CD4-positive, alpha-beta T cell treated with Interleukin-21 for 1 hour (primary cell): ENCODE measurements around the gene RSBN1L.
"Not testable (repeated sequence)": the region's sequence is repeated elsewhere in the genome, so short reads cannot be mapped to it uniquely, and the experiment has no call there.

Experiments
- DNase-seq: peaks from one replicate; pipeline ENCODE4 v3.0.0-alpha.2; 2020

Gene RSBN1L

GRCh38 chr7:77778535-77778934 is 82.3 kb downstream of the RSBN1L start:
- no peak for DNase-seq

GRCh38 chr7:77782383-77782782 is 86.1 kb downstream of the RSBN1L start:
- no peak for DNase-seq

- no peak for DNase-seq
Measured at GRCh38 chr7:77783111-77783510, 86.9 kb downstream of the RSBN1L start.

GRCh38 chr7:77783545-77783944 is 87.3 kb downstream of the RSBN1L start:
- DNase-seq = no peak

GRCh38 chr7:77784426-77784825 is 88.2 kb downstream of the RSBN1L start:
- not testable (repeated sequence) for DNase-seq

GRCh38 chr7:77786018-77786417 is 89.8 kb downstream of the RSBN1L start:
- DNase-seq = no peak

- DNase-seq = no peak
Measured at GRCh38 chr7:77786741-77787140, 90.5 kb downstream of the RSBN1L start.

GRCh38 chr7:77788327-77788902 is 92.2 kb downstream of the RSBN1L start:
- no peak for DNase-seq

- DNase-seq = no peak
Measured at GRCh38 chr7:77791336-77791735, 95.1 kb downstream of the RSBN1L start.

- DNase-seq = no peak
Measured at GRCh38 chr7:77791956-77792355, 95.7 kb downstream of the RSBN1L start.

- DNase-seq = no peak
Measured at GRCh38 chr7:77794000-77794399, 97.7 kb downstream of the RSBN1L start.

- no peak for DNase-seq
Measured at GRCh38 chr7:77796109-77796508, 99.8 kb downstream of the RSBN1L start.

- no peak for DNase-seq
Measured at GRCh38 chr7:77796960-77797359, 100.7 kb downstream of the RSBN1L start.

- DNase-seq = no peak
Measured at GRCh38 chr7:77797734-77798393, 101.6 kb downstream of the RSBN1L start.

GRCh38 chr7:77798394-77799077 is 102.3 kb downstream of the RSBN1L start, which contains the start of the genes PHTF2 and TMEM60:
TSS of gene PHTF2 (plus strand) at chr7:77798773.
TSS of gene TMEM60 (minus strand) at chr7:77798434. CDS start at chr7:77794373, 4,061 bp downstream.
- DNase-seq = peak; percentile 97

GRCh38 chr7:77799078-77799964 is 103.1 kb downstream of the RSBN1L start:
- peak; percentile 32 for DNase-seq

- DNase-seq = no peak
Measured at GRCh38 chr7:77800158-77800557, 103.9 kb downstream of the RSBN1L start.

GRCh38 chr7:77800730-77801129 is 104.5 kb downstream of the RSBN1L start:
- no peak for DNase-seq

GRCh38 chr7:77802557-77803405 is 106.5 kb downstream of the RSBN1L start:
- DNase-seq = peak; percentile 42

GRCh38 chr7:77806425-77806824 is 110.2 kb downstream of the RSBN1L start:
- DNase-seq = no peak

GRCh38 chr7:77808517-77808916 is 112.3 kb downstream of the RSBN1L start:
- no peak for DNase-seq
